ENCODE data around the gene DLEC1. TPM values are rescaled to one million over a fixed set of nuclear protein-coding genes. Genes with fewer than 3 reads are reported as not detected.

DLEC1 gene
- total and polyA plus RNA-seq, 9 donors: 0.17 to 0.87 (median 0.32) TPM

DNA sequence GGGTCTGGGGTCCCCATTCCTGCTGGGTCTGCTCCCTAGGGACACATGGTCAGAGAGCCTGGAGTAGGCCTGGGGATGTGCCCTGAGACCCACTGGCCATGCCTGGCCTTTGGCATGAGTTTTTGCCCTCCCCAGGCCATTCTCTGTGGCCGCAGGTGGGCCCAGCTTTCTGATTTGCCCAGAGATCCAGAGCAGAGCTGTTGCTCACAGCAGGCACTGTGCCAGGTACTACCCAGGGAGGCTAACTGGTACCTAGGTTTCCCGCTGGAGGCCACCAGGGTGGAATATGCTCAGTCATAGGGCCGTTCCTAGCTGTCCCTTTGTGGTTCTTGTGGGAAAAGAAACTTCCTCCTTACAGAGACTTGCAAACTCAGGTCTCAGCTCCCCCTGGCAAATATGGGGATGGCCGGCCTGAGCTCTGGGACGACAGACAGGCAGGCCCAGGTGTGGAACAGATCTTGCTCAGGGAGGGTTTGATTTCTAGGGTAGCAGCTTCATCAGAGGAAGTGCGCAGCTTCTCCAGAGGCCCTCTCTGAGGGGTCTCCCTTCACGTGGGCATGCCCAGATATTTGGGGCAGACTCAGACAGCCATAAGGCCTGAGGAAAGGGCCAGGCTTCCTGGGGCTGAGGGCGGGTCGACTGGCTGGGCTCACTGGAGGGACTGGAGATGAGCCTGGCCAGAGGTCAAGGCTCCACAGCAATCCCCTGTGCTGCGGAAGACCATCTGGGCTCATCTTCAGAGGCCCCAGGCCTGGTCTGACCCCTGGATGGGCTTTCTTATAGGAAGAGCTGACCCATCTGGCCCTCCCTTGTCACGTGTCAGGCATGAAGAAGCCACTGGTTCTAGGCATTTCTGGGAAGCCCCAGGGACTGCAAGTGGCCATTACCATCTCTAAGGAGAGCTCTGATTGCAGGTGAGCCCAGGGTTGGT lies 69.9 kb downstream of the DLEC1 start:
- Histone ChIP-seq H3K4me1 (ENCODE audit: control insufficient read depth, insufficient read depth, low read length) (peaks cover 9% of the 10 kb centered on the region), H3K9me3 (replicated peaks; ENCODE audit: control insufficient read depth, low read depth, low read length) (peaks cover 5% of the 10 kb centered on the region), H3K27me3 (ENCODE audit: control insufficient read depth, insufficient read depth, low read length) (no peaks in the 10 kb centered on the region), H3K27ac (ENCODE audit: low read length) (no peak overlapping the region), H3K4me3 (ENCODE audit: low read length) (no peak overlapping the region), H3K36me3 (ENCODE audit: control insufficient read depth, insufficient read depth, low read length) (no peaks in the 10 kb centered on the region)
- 71% methylated on average over 8 of the region's 11 CpGs for WGBS (ENCODE audit: insufficient coverage)
- DNase-seq: no peak

GRCh38 chr3:38109580-38110313 lies 70.7 kb downstream of the DLEC1 start:
- Histone ChIP-seq H3K27me3 (ENCODE audit: control insufficient read depth, insufficient read depth, low read length) (no peaks in the 10 kb centered on the region), H3K9me3 (replicated peaks; ENCODE audit: control insufficient read depth, low read depth, low read length) (peaks cover 5% of the 10 kb centered on the region), H3K27ac (ENCODE audit: low read length) (no peak overlapping the region), H3K4me3 (ENCODE audit: low read length) (no peak overlapping the region), H3K4me1 (ENCODE audit: control insufficient read depth, insufficient read depth, low read length) (peaks cover 9% of the 10 kb centered on the region), H3K36me3 (ENCODE audit: control insufficient read depth, insufficient read depth, low read length) (no peaks in the 10 kb centered on the region)
- DNase-seq: no peak
- 92% methylated on average over 14 of the region's 17 CpGs for WGBS (ENCODE audit: insufficient coverage)

- Histone ChIP-seq H3K27me3 (ENCODE audit: control insufficient read depth, insufficient read depth, low read length) (peaks cover 1% of the 10 kb centered on the region), H3K36me3 (ENCODE audit: control insufficient read depth, insufficient read depth, low read length) (no peaks in the 10 kb centered on the region), H3K27ac (ENCODE audit: low read length) (no peak overlapping the region), H3K9me3 (replicated peaks; ENCODE audit: control insufficient read depth, low read depth, low read length) (peaks cover under 1% of the 10 kb centered on the region), H3K4me3 (ENCODE audit: low read length) (no peak overlapping the region), H3K4me1 (ENCODE audit: control insufficient read depth, insufficient read depth, low read length) (peaks cover 9% of the 10 kb centered on the region)
- WGBS (ENCODE audit: insufficient coverage): 80% methylated on average over 6 of the region's 6 CpGs
- DNase-seq: no peak
These were observed 71.5 kb downstream of the DLEC1 start for GRCh38 chr3:38110314-38111050.

GRCh38 chr3:38111201-38111600 lies 72.2 kb downstream of the DLEC1 start:
- H3K9me3 ChIP-seq (replicated peaks; ENCODE audit: control insufficient read depth, low read depth, low read length): no peaks in the 10 kb centered on the region
- no peak overlapping the region for H3K4me3 ChIP-seq (ENCODE audit: low read length)
- H3K27ac ChIP-seq (ENCODE audit: low read length): no peak overlapping the region
- no peak for DNase-seq
- peaks cover 9% of the 10 kb centered on the region for H3K4me1 ChIP-seq (ENCODE audit: control insufficient read depth, insufficient read depth, low read length)
- 57% methylated on average over 1 of the region's 4 CpGs for whole genome bisulfite sequencing (ENCODE audit: insufficient coverage)
- no peaks in the 10 kb centered on the region for H3K36me3 ChIP-seq (ENCODE audit: control insufficient read depth, insufficient read depth, low read length)
- peaks cover 2% of the 10 kb centered on the region for H3K27me3 ChIP-seq (ENCODE audit: control insufficient read depth, insufficient read depth, low read length)

GRCh38 chr3:38111696-38112377 lies 72.8 kb downstream of the DLEC1 start:
- no peak overlapping the region for H3K27ac ChIP-seq (ENCODE audit: low read length)
- no peak for DNase-seq
- WGBS (ENCODE audit: insufficient coverage): 80% methylated on average over 14 of the region's 16 CpGs

DNA sequence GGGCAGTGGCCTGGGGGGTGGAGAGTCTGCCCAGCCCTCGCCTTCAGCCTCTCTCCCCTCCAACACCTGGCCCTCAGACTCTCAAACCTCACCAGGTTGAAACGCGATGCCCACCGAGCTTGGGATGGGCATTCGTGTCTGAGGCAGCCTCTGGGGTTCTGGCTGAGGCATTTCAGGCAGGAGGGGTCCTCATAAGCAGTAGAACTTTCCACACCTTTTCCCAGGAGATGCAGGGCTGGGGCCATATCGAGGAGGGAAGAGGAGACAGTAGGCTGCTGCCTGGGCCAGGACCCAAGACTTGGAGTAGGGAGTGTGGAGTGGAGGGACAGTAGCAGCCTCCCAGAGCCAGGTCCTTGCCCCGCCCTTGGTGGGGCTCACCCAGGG lies 73.4 kb downstream of the DLEC1 start:
- peaks cover 2% of the 10 kb centered on the region for H3K27me3 ChIP-seq (ENCODE audit: control insufficient read depth, insufficient read depth, low read length)
- no CpG with 5 or more reads among the region's 7 CpGs for WGBS (ENCODE audit: insufficient coverage)
- H3K36me3 ChIP-seq (ENCODE audit: control insufficient read depth, insufficient read depth, low read length): no peaks in the 10 kb centered on the region
- DNase-seq: no peak
- peaks cover 9% of the 10 kb centered on the region for H3K4me1 ChIP-seq (ENCODE audit: control insufficient read depth, insufficient read depth, low read length)
- no peak overlapping the region for H3K27ac ChIP-seq (ENCODE audit: low read length)
- no peak overlapping the region for H3K4me3 ChIP-seq (ENCODE audit: low read length)
- H3K9me3 ChIP-seq (replicated peaks; ENCODE audit: control insufficient read depth, low read depth, low read length): no peaks in the 10 kb centered on the region

More at GRCh38 chr3:38111696-38112377, 72.8 kb downstream of the DLEC1 start:
- no peaks in the 10 kb centered on the region for H3K9me3 ChIP-seq (replicated peaks; ENCODE audit: control insufficient read depth, low read depth, low read length)
- no peaks in the 10 kb centered on the region for H3K36me3 ChIP-seq (ENCODE audit: control insufficient read depth, insufficient read depth, low read length)
- H3K4me1 ChIP-seq (ENCODE audit: control insufficient read depth, insufficient read depth, low read length): peaks cover 9% of the 10 kb centered on the region
- peaks cover 2% of the 10 kb centered on the region for H3K27me3 ChIP-seq (ENCODE audit: control insufficient read depth, insufficient read depth, low read length)
- H3K4me3 ChIP-seq (ENCODE audit: low read length): no peak overlapping the region

DNA sequence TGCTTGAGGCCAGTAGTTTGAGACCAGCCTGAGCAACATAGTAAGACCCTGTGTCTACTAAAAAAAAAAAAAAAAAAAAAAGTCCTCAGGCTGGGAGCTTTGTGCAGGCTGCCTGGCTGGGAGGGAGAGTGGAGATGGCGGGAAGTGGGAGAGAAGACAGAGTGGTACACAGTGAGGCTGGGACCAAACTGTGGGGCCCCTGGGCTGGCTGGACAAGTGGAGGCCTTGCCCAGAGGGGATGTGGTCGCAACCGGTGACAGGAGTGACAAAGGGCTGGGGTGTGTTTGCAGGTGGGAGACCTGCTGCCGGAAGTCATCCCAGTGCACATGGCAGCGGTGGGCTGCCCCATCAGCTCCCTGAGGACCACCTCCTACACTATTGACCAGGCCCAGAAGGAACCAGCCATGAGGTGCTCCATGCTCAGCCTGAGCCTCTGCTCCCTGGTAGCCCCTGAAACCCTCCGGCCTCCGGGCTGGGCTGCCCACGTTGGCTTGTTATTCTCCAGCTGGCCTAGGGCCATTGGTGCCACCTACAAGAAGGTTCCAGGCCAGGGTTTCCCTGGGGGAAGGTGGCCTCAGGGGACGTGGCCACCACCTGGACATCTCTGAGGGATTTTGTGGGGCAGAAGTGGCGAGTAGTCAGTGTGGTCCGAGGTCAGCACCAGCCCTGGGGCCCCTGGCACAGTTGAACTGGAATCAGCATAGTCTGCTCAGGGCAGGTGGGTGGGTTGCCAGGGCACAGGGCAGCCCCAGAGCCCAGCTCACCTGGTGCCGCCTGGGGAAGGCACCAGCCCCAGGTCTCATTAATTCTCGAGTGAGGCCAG lies 75.3 kb downstream of the DLEC1 start:
- 85% methylated on average over 10 of the region's 13 CpGs for WGBS (ENCODE audit: insufficient coverage)
- Histone ChIP-seq H3K4me1 (ENCODE audit: control insufficient read depth, insufficient read depth, low read length) (peaks cover 9% of the 10 kb centered on the region), H3K27ac (ENCODE audit: low read length) (no peak overlapping the region), H3K27me3 (ENCODE audit: control insufficient read depth, insufficient read depth, low read length) (peaks cover 2% of the 10 kb centered on the region), H3K36me3 (ENCODE audit: control insufficient read depth, insufficient read depth, low read length) (peaks cover 6% of the 10 kb centered on the region), H3K4me3 (ENCODE audit: low read length) (no peak overlapping the region), H3K9me3 (replicated peaks; ENCODE audit: control insufficient read depth, low read depth, low read length) (no peaks in the 10 kb centered on the region)
- DNase-seq: no peak

DNA sequence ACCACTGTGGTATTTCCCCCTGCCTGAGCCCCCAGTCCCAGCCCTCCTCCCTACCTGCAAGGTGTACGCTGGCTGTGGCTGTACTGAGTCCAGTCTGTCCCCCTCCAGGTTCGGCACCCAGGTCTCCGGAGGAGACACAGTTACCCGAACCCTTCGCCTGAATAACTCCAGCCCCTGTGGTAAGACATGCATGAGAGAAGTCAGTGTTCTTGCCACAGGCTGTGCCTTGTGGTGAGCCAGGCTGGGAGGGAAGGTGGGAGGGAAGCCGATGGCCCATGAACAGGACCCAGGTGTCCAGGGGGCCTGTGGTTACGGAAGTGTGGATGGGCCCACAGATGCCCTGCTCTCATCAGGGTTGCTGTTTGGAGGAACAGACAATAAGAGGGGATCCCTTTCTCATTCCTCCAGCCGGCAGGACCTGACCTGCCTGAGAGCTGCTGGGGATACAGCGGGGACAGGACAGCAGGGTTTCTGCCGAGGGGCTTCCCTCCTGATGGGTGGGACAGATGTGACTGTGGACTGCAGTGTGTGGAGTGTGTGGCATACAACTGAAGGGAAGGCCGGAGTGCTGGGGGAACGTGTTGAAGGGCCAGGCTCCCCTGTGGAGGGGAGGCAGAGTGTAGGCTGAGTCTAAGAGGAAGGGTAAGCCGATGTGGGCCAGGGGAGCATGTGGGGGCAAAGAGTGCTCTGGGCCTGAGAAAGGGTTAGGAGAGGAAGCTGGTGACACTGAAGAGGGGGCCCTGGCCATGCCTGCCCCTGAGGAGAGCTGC lies 76.1 kb downstream of the DLEC1 start:
- H3K4me3 ChIP-seq (ENCODE audit: low read length): no peak overlapping the region
- peaks cover 9% of the 10 kb centered on the region for H3K4me1 ChIP-seq (ENCODE audit: control insufficient read depth, insufficient read depth, low read length)
- H3K27ac ChIP-seq (ENCODE audit: low read length): no peak overlapping the region
- 70% methylated on average over 11 of the region's 13 CpGs for WGBS (ENCODE audit: insufficient coverage)
- peaks cover 2% of the 10 kb centered on the region for H3K27me3 ChIP-seq (ENCODE audit: control insufficient read depth, insufficient read depth, low read length)
- no peaks in the 10 kb centered on the region for H3K9me3 ChIP-seq (replicated peaks; ENCODE audit: control insufficient read depth, low read depth, low read length)
- no peak for DNase-seq
- peaks cover 6% of the 10 kb centered on the region for H3K36me3 ChIP-seq (ENCODE audit: control insufficient read depth, insufficient read depth, low read length)
